ENCODE measurements around the gene PER2. TPM values are rescaled to one million over a fixed set of nuclear protein-coding genes. Genes with fewer than 3 reads are reported as not detected.

Gene PER2
- polyA plus RNA-seq, 1 donor: 13.5 TPM

DNA sequence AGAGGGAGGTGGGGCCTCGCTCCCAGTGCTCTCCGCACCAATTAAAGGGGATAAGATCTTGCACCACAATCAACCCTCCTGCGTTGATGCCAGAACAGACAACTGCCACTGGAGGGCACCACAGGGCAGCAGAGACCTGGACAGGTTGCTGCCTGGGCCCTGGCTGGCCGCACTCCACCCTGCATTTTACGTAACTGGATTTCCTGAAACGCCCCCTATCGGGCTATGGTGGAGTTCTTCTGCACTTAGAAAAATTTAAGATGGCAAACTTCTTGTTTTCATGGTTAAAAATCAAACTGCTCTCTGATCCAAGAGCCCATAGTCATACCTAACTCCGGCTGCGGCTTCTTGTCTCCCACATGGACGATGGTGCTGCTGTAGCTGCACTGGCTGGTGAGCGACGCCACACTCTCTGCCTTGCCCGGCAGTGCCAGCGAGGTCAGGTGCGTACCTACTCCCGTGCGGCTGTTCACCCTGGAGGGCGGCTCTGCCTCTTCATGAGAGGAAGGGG, 31.8 kb downstream of the PER2 start:
- H3K36me3 ChIP-seq (ENCODE audit: control insufficient read depth, insufficient read depth, low read length): peaks cover 80% of the 10 kb centered on the region
- H3K9me3 ChIP-seq (ENCODE audit: control insufficient read depth, low read depth, low read length): no peaks in the 10 kb centered on the region
- WGBS (ENCODE audit: insufficient coverage, low lambda C conversion rate): no CpG with 5 or more reads among the region's 18 CpGs
- DNase-seq: peak; percentile 83 to 88
- no peaks in the 10 kb centered on the region for H3K27me3 ChIP-seq (ENCODE audit: control insufficient read depth, insufficient read depth, low read length)
- no peak overlapping the region for H3K27ac ChIP-seq (ENCODE audit: low read length)
- peaks cover 18% of the 10 kb centered on the region for H3K4me1 ChIP-seq (ENCODE audit: control insufficient read depth, insufficient read depth, low read length)
- no peak overlapping the region for H3K4me3 ChIP-seq (ENCODE audit: low read length)

DNA sequence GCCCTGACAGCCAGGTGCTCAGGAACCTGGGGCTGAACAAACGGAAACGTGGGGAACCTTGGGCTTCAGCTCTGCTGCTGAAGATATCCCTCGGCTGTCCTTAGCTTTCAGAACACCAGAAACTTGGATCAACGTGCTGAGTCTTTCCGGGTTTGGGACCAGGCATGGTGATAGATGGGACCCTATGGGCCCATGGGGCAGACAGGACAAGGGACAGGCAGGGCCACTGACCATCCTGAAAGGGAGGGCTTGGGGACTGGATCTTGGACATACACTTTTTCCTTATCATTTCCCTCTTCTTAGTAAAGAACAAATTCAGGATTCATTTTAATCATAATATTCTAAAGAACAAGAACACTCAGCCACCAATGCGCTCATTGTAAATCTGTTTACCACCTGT, 32.3 kb downstream of the PER2 start:
- Histone ChIP-seq H3K36me3 (ENCODE audit: control insufficient read depth, insufficient read depth, low read length) (peaks cover 81% of the 10 kb centered on the region), H3K4me3 (ENCODE audit: low read length) (no peak overlapping the region), H3K9me3 (ENCODE audit: control insufficient read depth, low read depth, low read length) (no peaks in the 10 kb centered on the region), H3K27ac (ENCODE audit: low read length) (no peak overlapping the region), H3K27me3 (ENCODE audit: control insufficient read depth, insufficient read depth, low read length) (no peaks in the 10 kb centered on the region), H3K4me1 (ENCODE audit: control insufficient read depth, insufficient read depth, low read length) (peaks cover 12% of the 10 kb centered on the region)
- no peak for DNase-seq
- WGBS (ENCODE audit: insufficient coverage, low lambda C conversion rate): no CpG with 5 or more reads among the region's 6 CpGs

DNA sequence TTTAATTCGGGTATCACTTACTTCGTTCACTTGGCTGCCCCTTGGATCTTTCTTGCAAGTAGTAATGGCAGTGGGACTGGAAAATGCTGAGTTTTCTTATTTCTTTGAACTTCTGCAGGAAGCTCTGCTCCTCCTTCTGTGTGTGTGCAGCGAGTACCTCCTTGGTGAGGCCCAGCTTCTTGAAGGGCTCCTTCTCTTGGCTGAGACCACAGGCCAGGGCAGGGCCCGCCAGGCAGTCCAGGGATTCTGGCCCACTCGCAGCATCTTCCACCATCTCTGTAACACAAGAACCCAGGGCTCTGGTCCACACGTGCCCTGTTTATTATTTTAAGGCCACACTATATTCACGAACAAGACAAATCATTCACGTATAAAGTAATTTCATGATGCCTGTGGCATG, 32.8 kb downstream of the PER2 start:
- peaks cover 8% of the 10 kb centered on the region for H3K4me1 ChIP-seq (ENCODE audit: control insufficient read depth, insufficient read depth, low read length)
- 100% methylated on average over 2 of the region's 8 CpGs for WGBS (ENCODE audit: insufficient coverage, low lambda C conversion rate)
- no peaks in the 10 kb centered on the region for H3K9me3 ChIP-seq (ENCODE audit: control insufficient read depth, low read depth, low read length)
- H3K27ac ChIP-seq (ENCODE audit: low read length): no peak overlapping the region
- H3K4me3 ChIP-seq (ENCODE audit: low read length): no peak overlapping the region
- peaks cover 86% of the 10 kb centered on the region for H3K36me3 ChIP-seq (ENCODE audit: control insufficient read depth, insufficient read depth, low read length)
- no peak for DNase-seq
- H3K27me3 ChIP-seq (ENCODE audit: control insufficient read depth, insufficient read depth, low read length): no peaks in the 10 kb centered on the region

DNA sequence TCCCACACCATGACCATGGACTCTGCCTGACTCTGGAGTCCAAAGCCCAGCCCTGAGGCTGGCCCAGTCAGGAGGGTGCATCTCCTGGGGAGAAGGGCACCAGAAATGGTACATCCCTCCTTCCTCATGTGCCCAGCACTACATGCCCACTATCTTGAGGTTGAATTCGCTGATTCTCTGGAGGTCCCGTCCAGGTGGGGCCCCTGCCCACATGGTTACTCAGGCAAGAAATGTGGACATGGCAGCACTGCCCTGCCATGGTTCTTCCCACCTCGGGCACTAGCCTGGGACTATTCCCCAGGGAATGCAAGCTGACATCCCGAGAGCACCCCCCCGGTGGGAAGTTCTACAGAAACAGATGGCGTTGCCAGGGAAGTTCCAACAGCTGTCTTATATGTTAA, 33.3 kb downstream of the PER2 start:
- H3K4me3 ChIP-seq (ENCODE audit: low read length): no peak overlapping the region
- DNase-seq: no peak
- H3K27ac ChIP-seq (ENCODE audit: low read length): no peak overlapping the region
- H3K36me3 ChIP-seq (ENCODE audit: control insufficient read depth, insufficient read depth, low read length): peaks cover 91% of the 10 kb centered on the region
- H3K4me1 ChIP-seq (ENCODE audit: control insufficient read depth, insufficient read depth, low read length): peaks cover 3% of the 10 kb centered on the region
- no peaks in the 10 kb centered on the region for H3K9me3 ChIP-seq (ENCODE audit: control insufficient read depth, low read depth, low read length)
- 100% methylated on average over 1 of the region's 6 CpGs for WGBS (ENCODE audit: insufficient coverage, low lambda C conversion rate)
- no peaks in the 10 kb centered on the region for H3K27me3 ChIP-seq (ENCODE audit: control insufficient read depth, insufficient read depth, low read length)

DNA sequence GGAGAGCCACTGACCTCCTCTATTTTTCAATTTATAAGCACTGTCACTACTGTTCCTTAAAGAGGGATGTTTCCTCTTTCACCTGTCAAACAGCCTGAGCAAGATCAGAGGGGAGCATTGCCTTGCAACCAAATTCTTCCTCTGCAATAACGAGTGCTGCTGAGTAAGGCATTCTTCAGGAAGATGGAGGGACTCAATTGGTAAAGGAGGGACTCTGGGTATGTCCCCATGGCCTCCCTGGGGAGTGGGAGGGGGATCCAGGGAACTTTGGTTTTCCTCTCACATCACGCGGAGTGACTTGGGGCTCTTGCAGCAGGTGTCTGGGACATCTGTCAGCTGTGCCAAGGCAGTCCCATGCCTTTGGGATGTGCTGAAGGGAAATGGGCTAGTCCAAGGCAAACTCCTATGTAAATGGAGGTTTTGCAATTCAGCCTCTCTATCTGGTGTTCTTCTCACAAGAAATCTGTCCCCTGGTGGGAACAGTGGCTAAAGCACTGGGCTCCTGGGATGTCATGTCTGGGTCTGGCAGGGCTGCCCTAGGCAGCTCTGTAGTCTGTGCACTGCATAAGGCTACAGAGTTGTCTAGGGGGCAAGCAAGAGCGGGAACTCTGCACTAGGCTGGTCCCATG, 34.2 kb downstream of the PER2 start:
- H3K36me3 ChIP-seq (ENCODE audit: control insufficient read depth, insufficient read depth, low read length): peaks cover 95% of the 10 kb centered on the region
- no peak overlapping the region for H3K4me3 ChIP-seq (ENCODE audit: low read length)
- no peak overlapping the region for H3K27ac ChIP-seq (ENCODE audit: low read length)
- no peak for DNase-seq
- H3K9me3 ChIP-seq (ENCODE audit: control insufficient read depth, low read depth, low read length): no peaks in the 10 kb centered on the region
- no peaks in the 10 kb centered on the region for H3K27me3 ChIP-seq (ENCODE audit: control insufficient read depth, insufficient read depth, low read length)
- H3K4me1 ChIP-seq (ENCODE audit: control insufficient read depth, insufficient read depth, low read length): peaks cover 3% of the 10 kb centered on the region
- no CpG with 5 or more reads among the region's 4 CpGs for WGBS (ENCODE audit: insufficient coverage, low lambda C conversion rate)

DNA sequence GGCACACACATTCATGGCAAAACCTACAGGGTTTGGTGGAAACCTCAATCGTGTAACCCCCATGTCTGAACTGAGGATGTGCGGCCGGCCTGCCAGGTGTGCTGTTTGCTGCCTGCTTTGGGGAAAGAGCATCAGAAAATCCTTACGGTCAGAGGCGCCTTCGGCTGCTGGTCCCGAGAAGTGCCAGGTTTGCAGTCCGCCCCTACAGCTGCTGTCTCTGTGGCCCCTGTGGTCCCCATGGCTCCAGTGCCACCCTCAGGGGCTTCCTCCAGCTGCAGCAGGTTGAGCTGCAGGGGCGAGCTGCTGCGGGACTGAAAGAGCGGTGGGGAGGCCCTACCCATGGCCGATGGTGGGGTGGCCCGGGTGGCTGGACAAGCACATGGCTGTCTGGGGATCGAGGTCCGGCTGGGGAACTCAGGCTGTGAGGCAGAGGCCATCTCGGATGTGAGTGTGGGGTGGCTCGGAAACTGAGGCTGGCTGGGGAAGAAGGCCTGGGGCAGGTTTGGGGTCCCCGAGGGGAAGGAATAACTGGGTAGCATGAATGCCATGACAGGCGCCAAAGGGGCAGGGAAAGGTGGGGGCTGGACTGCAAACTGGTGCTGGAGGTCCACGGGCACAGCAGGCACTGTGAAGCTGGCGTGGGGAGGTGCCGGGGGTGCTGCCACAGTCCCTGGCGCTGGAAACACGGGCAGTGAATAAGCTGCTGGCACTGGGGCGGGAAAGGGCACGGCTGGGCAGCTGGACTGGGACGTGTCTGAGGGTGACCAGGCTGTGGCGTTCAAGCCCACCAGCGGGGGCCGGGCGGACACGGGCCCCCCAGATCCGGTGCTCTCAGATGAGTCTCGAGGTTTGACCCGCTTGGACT, 35.4 kb downstream of the PER2 start:
- WGBS (ENCODE audit: insufficient coverage, low lambda C conversion rate): no CpG with 5 or more reads among the region's 35 CpGs
- Histone ChIP-seq H3K4me3 (ENCODE audit: low read length) (no peak overlapping the region), H3K36me3 (ENCODE audit: control insufficient read depth, insufficient read depth, low read length) (peaks cover 89% of the 10 kb centered on the region), H3K4me1 (ENCODE audit: control insufficient read depth, insufficient read depth, low read length) (peaks cover 3% of the 10 kb centered on the region), H3K27me3 (ENCODE audit: control insufficient read depth, insufficient read depth, low read length) (no peaks in the 10 kb centered on the region), H3K9me3 (ENCODE audit: control insufficient read depth, low read depth, low read length) (no peaks in the 10 kb centered on the region), H3K27ac (ENCODE audit: low read length) (no peak overlapping the region)
- DNase-seq: no peak

DNA sequence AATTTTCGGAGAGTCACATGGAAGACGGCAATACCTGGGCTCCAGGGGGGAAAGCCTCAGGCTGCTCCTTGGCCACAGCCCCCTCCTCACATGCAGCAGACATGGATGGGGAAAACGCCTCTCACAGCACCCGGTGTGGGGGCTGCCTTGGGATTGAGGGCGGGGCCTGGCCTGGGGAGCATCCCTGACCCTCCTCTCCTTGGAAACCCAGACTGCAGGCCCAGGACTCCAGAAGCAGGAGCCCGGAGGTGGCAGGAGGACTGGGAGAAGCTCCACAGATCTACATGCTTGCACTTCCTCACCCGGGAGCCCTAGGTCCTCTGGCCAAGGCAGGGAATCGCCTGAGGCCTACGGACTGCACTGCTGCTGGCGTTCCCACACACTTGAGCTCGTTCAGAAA, 36.4 kb downstream of the PER2 start:
- no peaks in the 10 kb centered on the region for H3K27me3 ChIP-seq (ENCODE audit: control insufficient read depth, insufficient read depth, low read length)
- no CpG with 5 or more reads among the region's 11 CpGs for WGBS (ENCODE audit: insufficient coverage, low lambda C conversion rate)
- H3K36me3 ChIP-seq (ENCODE audit: control insufficient read depth, insufficient read depth, low read length): peaks cover 91% of the 10 kb centered on the region
- H3K9me3 ChIP-seq (ENCODE audit: control insufficient read depth, low read depth, low read length): no peaks in the 10 kb centered on the region
- H3K4me1 ChIP-seq (ENCODE audit: control insufficient read depth, insufficient read depth, low read length): peaks cover 3% of the 10 kb centered on the region
- no peak overlapping the region for H3K4me3 ChIP-seq (ENCODE audit: low read length)
- H3K27ac ChIP-seq (ENCODE audit: low read length): no peak overlapping the region
- DNase-seq: no peak

DNA sequence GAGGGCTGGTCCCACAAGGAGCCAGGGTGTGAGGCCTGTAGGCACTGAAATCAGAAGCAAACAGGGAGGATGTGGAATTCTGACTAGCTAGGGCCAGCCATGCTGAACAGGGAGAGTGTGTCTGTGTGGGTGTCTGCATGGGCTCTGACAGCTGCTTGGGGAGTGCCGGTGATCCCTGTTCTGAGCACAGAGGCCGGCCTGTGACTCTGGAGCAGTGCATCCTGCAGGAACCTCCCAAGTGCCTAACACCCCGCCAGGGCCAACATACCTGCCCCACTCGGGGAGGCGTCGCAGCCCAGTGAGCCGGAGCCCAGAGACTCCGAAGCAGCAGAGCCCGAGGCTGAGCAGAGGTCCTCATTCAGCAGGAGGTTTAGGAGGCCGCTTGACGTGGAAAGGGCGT, 37.1 kb downstream of the PER2 start:
- Histone ChIP-seq H3K27ac (ENCODE audit: low read length) (no peak overlapping the region), H3K27me3 (ENCODE audit: control insufficient read depth, insufficient read depth, low read length) (no peaks in the 10 kb centered on the region), H3K4me3 (ENCODE audit: low read length) (no peak overlapping the region), H3K9me3 (ENCODE audit: control insufficient read depth, low read depth, low read length) (no peaks in the 10 kb centered on the region), H3K36me3 (ENCODE audit: control insufficient read depth, insufficient read depth, low read length) (peaks cover 89% of the 10 kb centered on the region), H3K4me1 (ENCODE audit: control insufficient read depth, insufficient read depth, low read length) (no peaks in the 10 kb centered on the region)
- DNase-seq: no peak
- WGBS (ENCODE audit: insufficient coverage, low lambda C conversion rate): no CpG with 5 or more reads among the region's 12 CpGs

DNA sequence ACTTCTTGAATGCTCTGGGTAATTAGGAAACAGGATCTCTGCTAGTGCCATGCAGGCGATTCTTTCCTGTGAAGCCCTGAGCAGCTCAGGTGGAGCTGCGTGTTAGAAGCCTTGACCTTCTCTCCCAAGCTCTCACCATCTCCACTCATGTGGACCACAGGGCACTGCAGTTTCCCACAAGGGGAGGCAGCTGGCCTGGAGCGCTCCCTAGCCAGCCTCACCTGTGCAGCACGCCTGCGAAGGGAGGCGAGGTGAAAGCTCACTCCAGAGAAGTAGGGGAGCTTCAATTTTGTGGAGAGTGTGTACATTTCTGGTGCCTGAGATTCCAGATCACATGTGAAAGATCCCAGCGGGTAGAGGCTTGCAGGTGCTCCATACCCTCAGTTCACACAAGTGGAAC, 37.5 kb downstream of the PER2 start:
- DNase-seq: no peak
- H3K4me1 ChIP-seq (ENCODE audit: control insufficient read depth, insufficient read depth, low read length): no peaks in the 10 kb centered on the region
- no CpG with 5 or more reads among the region's 7 CpGs for WGBS (ENCODE audit: insufficient coverage, low lambda C conversion rate)
- no peaks in the 10 kb centered on the region for H3K27me3 ChIP-seq (ENCODE audit: control insufficient read depth, insufficient read depth, low read length)
- no peak overlapping the region for H3K27ac ChIP-seq (ENCODE audit: low read length)
- no peaks in the 10 kb centered on the region for H3K9me3 ChIP-seq (ENCODE audit: control insufficient read depth, low read depth, low read length)
- peaks cover 89% of the 10 kb centered on the region for H3K36me3 ChIP-seq (ENCODE audit: control insufficient read depth, insufficient read depth, low read length)
- H3K4me3 ChIP-seq (ENCODE audit: low read length): no peak overlapping the region

DNA sequence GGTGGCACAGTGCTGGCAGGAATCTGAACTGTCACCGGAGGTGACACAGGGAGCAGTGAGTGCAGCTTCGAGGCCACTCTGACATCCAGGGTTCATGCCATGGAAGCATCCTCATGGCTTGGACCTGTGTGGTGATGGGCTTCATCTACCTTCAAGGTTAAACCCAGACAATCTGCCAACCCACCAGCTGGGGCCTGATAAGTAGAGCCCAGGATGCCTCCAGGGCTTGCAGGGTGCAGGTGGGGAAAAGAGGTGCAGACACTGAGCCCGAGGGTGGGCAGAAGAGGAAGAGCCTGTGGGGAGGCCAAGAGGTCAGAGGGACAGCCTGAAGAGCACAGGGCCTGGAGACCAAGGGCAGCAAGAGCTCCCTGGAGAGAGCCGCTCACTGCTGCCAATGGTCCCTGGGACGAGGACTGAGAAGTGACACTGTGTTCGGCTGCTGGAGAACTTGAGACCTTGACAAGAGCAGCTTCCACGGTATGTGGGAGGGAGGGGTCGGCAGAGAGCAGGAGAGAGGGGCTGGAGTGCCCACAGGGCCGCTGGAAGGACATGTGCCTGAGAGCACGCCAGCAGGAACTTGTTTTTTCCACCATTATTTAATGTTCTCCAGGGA, 40.5 kb downstream of the PER2 start:
- H3K4me3 ChIP-seq (ENCODE audit: low read length): no peak overlapping the region
- no peaks in the 10 kb centered on the region for H3K27me3 ChIP-seq (ENCODE audit: control insufficient read depth, insufficient read depth, low read length)
- no CpG with 5 or more reads among the region's 10 CpGs for WGBS (ENCODE audit: insufficient coverage, low lambda C conversion rate)
- no peak overlapping the region for H3K27ac ChIP-seq (ENCODE audit: low read length)
- H3K36me3 ChIP-seq (ENCODE audit: control insufficient read depth, insufficient read depth, low read length): peaks cover 78% of the 10 kb centered on the region
- peaks cover 12% of the 10 kb centered on the region for H3K4me1 ChIP-seq (ENCODE audit: control insufficient read depth, insufficient read depth, low read length)
- no peaks in the 10 kb centered on the region for H3K9me3 ChIP-seq (ENCODE audit: control insufficient read depth, low read depth, low read length)
- DNase-seq: no peak
